Measurements from ENCODE around the gene PHC2.
A peak's percentile ranks its signal among the peaks of the same experiment; 100 is the strongest.
"Not testable (repeated sequence)": the region's sequence is repeated elsewhere in the genome, so short reads cannot be mapped to it uniquely, and the experiment has no call there.

The PHC2 gene

GRCh38 chr1:33307494-33307864 is 123.4 kb downstream of the PHC2 start:
- no peak for DNase-seq

- DNase-seq, result no peak
Observed at GRCh38 chr1:33306653-33307493, 124.0 kb downstream of the PHC2 start.

- DNase-seq, result no peak
Observed at GRCh38 chr1:33305816-33306652, 124.9 kb downstream of the PHC2 start.

GRCh38 chr1:33305016-33305415 is 125.9 kb downstream of the PHC2 start:
- no peak for DNase-seq

DNA sequence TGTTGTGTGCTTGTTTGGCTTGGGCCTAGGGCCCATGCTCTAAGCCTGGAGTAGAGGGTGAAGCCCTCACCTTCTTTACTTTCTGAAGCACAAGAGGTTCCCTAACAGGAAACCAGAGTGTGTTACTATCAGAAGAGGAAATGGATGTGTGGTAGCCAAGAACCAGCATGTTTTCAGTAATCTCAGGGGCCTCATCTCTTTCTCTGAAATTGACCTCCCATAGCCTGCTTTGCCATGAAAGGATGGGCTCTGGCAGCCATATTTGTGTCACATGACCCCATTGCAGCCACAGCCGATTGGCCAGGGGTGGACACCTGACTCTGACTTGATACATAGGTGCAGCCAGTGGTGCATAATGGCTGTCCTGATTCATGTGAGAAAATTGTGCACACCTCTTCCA is 128.6 kb downstream of the PHC2 start:
- DNase-seq, result peak; percentile 3

DNA sequence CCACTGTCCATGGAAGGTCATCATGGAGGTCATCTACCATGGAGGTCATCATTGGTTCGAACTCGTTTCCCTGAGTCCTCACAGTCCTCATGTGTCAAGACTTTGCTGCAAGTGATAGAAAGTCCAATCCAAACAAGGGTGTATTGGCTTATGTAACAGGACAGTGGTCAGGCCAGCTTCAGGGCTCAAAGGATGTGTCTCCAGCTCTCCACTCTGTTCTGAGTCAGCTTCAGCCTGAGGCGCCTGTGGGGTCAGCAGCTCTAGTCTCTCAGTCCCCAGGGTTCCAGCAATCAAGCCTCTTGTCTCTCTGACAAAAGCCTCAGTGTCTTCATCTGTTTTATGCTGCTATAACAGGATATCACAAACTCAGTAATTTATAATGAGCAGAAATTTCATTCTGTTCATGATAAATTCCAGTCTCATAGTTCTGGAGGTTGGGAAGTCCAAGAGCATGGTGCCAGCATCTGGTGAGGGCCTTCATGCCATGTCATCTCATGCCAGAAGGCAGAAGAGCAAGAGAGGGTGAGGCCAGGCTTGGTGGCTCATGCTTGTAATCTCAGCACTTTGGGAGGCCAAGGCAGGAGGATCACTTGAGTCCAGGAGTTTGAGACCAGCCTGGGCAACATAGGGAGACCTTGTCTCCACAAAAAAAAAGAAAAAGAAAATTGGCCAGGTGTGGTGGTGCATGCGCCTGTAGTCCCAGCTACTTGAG is 129.5 kb downstream of the PHC2 start:
- no peak for DNase-seq

- DNase-seq, result no peak
Observed at GRCh38 chr1:33300673-33301072, 130.2 kb downstream of the PHC2 start.

GRCh38 chr1:33299461-33300155 is 131.3 kb downstream of the PHC2 start:
- DNase-seq, result no peak

- peak; percentile 86 for DNase-seq
Observed at GRCh38 chr1:33298623-33299277, 132.1 kb downstream of the PHC2 start.

GRCh38 chr1:33297911-33298622 is 132.8 kb downstream of the PHC2 start:
- no peak for DNase-seq

GRCh38 chr1:33296824-33297223 is 134.1 kb downstream of the PHC2 start:
- DNase-seq, result no peak

- no peak for DNase-seq
Observed at GRCh38 chr1:33296082-33296458, 134.8 kb downstream of the PHC2 start.

DNA sequence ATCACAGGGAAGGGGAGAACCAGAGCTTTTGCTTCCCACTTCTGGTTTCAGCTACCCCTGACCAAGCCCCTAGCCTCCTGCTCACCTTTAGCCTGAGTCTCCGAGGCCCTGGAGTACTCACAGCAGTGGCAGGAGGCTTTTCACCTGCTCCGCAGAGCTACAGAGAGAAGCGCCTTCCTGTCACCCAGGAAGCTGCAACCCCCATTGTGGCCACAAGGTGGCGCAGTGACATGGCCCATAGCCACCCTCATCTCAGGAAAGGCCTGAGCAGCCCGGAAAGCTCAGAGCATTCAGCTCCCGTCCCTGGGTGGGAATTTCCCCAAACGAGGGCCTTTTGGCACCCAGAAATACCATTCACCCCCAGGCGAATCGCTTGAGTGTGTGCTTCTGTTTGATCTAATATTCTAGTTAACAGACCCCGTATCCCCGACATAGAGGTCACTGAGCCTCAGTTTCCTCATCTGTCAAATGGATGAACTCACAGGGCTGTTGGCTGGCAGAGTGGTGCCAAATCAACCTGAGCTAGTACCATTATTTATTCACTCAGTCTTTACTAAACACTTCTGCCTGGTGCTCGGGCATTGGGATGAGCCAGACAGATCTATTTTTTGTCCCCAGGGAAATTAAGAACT is 135.3 kb downstream of the PHC2 start:
- peak; percentile 88 for DNase-seq

- no peak for DNase-seq
Observed at GRCh38 chr1:33295023-33295422, 135.9 kb downstream of the PHC2 start.

DNA sequence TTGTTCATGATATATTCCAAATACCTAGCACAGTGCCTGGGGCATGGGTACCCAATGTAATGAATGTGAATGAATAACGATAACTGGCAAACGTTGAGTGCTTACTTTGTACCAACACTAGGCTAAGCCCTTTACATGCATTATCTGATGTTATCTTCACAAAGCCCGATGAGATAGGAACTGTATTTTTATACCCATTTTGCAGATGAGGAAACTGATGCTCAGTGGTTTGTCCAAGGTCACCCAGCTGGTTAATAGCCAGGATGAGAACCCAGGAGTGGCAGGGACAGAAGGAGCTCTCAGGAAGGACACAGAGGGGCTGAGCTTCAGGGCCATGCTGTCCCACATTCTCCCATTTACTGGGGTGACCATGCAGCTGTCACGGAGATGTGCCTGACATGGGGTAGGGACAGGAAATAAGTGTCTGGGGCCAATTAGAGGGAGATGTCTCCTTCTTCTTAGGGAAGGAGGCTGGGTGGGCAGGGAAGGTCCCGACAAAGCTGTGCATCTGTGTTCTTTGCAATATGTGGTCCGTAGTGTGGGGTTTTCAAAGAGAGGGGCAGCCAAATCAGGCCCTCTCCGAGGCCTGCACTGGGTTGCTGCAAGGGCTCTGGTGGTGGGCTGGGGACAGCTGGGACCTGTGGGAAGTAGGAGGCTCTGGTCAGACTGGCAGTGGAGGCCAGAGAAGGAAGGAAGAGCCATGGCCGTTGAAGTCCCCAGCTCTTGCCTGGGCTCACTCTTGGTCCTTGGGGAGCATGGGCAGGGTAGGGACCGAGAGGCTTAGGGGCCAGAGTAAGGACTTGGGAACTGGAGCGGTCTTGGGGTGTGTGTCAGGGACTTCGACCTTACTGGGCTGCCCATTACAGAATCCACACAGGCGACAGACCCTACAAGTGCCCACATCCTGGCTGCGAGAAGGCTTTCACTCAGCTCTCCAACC is 136.6 kb downstream of the PHC2 start:
- no peak for DNase-seq

DNA sequence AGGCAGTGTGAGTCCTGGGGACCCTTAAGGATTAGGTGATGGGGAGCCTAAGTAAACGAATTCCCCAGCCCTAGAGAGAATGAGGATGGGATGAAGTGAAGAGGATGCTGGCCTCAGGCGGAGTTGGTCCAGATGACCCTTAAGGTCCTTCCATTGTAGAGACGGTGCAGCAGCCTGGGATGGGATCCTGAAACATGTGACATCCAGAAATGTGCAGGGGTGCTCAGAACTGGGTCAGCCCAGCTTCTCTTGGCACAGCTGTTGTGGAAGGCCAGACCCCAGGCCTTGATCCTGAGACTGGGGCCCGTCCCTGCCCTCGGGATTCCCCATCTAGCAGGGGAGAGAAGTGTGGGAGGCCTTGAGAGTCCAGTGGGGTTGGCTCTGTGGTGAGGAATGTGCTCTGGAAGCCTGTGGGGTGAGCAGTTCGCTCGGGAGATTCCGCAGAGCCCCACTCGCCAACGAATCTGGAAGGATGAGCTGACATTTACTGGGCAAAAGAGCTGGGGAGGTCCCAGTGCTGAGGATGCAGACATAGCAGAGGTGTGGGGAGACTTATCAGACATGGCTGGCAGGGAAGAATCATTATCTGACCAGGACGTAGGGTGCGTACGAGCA is 138.1 kb downstream of the PHC2 start:
- no peak for DNase-seq

GRCh38 chr1:33290615-33291014 is 140.3 kb downstream of the PHC2 start:
- DNase-seq, result not testable (repeated sequence)

DNA sequence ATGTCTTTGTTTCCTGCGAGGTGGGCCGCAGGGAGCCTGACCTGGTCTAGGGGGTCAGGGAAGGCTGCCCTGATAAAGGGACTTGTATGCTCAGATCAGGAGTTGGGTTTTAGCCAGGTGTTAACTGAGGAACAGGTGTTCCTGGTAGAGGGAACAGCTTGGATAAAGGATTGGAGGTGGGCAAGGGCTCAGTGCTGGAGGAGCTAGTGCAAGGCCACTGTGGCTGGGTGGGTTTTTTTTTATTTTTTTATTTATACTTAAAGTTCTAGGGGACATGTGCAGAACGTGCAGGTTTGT is 141.1 kb downstream of the PHC2 start:
- DNase-seq, result no peak

GRCh38 chr1:33288976-33289857 is 141.7 kb downstream of the PHC2 start:
- no peak for DNase-seq
